ENCODE measurements around the gene ERLIN1. TPM values are rescaled to one million over a fixed set of nuclear protein-coding genes. Genes with fewer than 3 reads are reported as not detected.

ERLIN1 gene
- total RNA-seq, 1 donor from 2014 or later = 8.3 TPM

- Histone ChIP-seq H3K27me3 (ENCODE audit: low read depth) (no peaks in the 10 kb centered on the region), H3K36me3 (peaks cover 43% of the 10 kb centered on the region), H3K9me3 (replicated peaks) (no peaks in the 10 kb centered on the region), H3K27ac (replicated peaks) (no peak overlapping the region), H3K4me3 (no peak overlapping the region), H3K4me1 (peaks cover 45% of the 10 kb centered on the region)
- DNase-seq = no peak
- TF ChIP-seq, protein P1, sequence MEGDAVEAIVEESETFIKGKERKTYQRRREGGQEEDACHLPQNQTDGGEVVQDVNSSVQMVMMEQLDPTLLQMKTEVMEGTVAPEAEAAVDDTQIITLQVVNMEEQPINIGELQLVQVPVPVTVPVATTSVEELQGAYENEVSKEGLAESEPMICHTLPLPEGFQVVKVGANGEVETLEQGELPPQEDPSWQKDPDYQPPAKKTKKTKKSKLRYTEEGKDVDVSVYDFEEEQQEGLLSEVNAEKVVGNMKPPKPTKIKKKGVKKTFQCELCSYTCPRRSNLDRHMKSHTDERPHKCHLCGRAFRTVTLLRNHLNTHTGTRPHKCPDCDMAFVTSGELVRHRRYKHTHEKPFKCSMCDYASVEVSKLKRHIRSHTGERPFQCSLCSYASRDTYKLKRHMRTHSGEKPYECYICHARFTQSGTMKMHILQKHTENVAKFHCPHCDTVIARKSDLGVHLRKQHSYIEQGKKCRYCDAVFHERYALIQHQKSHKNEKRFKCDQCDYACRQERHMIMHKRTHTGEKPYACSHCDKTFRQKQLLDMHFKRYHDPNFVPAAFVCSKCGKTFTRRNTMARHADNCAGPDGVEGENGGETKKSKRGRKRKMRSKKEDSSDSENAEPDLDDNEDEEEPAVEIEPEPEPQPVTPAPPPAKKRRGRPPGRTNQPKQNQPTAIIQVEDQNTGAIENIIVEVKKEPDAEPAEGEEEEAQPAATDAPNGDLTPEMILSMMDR (IDR thresholded peaks at IDR 0.05; ENCODE audit: borderline replicate concordance) = no peak
- intact Hi-C loops (cut with micrococcal nuclease) = no loop called here
Measured at GRCh38 chr10:100182908-100183307, 2.9 kb downstream of the ERLIN1 start.

GRCh38 chr10:100182281-100182680, 3.5 kb downstream of the ERLIN1 start:
- intact Hi-C loops (cut with micrococcal nuclease) = no loop called here
- Histone ChIP-seq H3K4me3 (no peak overlapping the region), H3K27ac (replicated peaks) (no peak overlapping the region), H3K27me3 (ENCODE audit: low read depth) (no peaks in the 10 kb centered on the region), H3K9me3 (replicated peaks) (no peaks in the 10 kb centered on the region), H3K36me3 (peaks cover 47% of the 10 kb centered on the region), H3K4me1 (peaks cover 39% of the 10 kb centered on the region)
- TF ChIP-seq, protein P1 (IDR thresholded peaks at IDR 0.05; ENCODE audit: borderline replicate concordance) = no peak
- no peak for DNase-seq

DNA sequence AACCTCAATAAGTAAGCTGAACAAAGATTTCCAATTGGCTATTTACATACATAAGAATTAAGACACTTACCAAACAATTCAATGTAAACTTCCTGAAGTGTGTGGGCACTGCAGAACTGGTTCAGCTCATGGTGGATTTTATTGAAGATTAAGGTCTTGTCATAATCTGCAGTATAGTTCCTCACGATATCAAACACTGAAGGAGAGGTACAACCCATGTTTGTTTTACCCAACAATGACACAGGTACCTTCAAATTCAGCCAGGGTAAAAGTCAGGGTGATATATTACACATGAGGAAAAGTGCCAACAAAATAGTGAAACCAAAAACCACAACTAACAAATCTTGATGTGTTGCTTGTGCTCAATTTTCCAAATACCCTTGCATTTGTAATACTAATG, 10.0 kb downstream of the ERLIN1 start:
- no peak for DNase-seq
- TF ChIP-seq, protein P1 (IDR thresholded peaks at IDR 0.05; ENCODE audit: borderline replicate concordance) = no peak
- intact Hi-C loops (cut with micrococcal nuclease) = no loop called here
- Histone ChIP-seq H3K36me3 (peaks cover 87% of the 10 kb centered on the region), H3K9me3 (replicated peaks) (no peaks in the 10 kb centered on the region), H3K4me1 (peaks cover 4% of the 10 kb centered on the region), H3K27me3 (ENCODE audit: low read depth) (no peaks in the 10 kb centered on the region), H3K27ac (replicated peaks) (no peak overlapping the region), H3K4me3 (no peak overlapping the region)

- Histone ChIP-seq H3K27me3 (ENCODE audit: low read depth) (no peaks in the 10 kb centered on the region), H3K4me3 (no peak overlapping the region), H3K36me3 (peaks cover 88% of the 10 kb centered on the region), H3K4me1 (peaks cover 4% of the 10 kb centered on the region), H3K9me3 (replicated peaks) (no peaks in the 10 kb centered on the region), H3K27ac (replicated peaks) (no peak overlapping the region)
- TF ChIP-seq, protein P1 (IDR thresholded peaks at IDR 0.05; ENCODE audit: borderline replicate concordance) = no peak
- DNase-seq = no peak
- intact Hi-C loops (cut with micrococcal nuclease) = no loop called here
Measured at GRCh38 chr10:100174699-100175677, 10.8 kb downstream of the ERLIN1 start.

DNA sequence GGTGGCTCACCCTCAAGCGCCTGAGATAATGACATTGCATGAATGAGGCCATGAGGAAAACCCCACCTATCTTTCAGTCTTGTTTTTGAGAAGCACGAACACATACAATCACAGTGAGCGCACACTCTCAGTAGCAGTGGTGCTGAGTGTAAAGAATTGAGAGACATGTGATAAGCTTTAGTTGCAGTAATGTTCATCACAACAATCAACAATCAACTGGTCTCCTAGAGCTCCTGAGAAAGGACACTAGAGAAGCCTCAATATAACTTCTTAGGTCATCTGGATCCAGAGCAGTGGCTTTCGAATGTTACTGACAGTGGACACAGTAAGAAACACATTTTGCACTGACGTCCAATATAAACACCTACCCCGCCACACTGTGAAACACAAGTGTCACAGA, 12.8 kb downstream of the ERLIN1 start:
- peaks cover 72% of the 10 kb centered on the region for H3K36me3 ChIP-seq
- H3K4me3 ChIP-seq = no peak overlapping the region
- TF ChIP-seq, protein P1 (IDR thresholded peaks at IDR 0.05; ENCODE audit: borderline replicate concordance) = no peak
- intact Hi-C loops (cut with micrococcal nuclease) = no loop called here
- H3K9me3 ChIP-seq (replicated peaks) = no peaks in the 10 kb centered on the region
- DNase-seq = no peak
- no peak overlapping the region for H3K27ac ChIP-seq (replicated peaks)
- H3K4me1 ChIP-seq = no peaks in the 10 kb centered on the region
- no peaks in the 10 kb centered on the region for H3K27me3 ChIP-seq (ENCODE audit: low read depth)
